ENCODE results near the gene TNFSF9.

Gene TNFSF9

DNA sequence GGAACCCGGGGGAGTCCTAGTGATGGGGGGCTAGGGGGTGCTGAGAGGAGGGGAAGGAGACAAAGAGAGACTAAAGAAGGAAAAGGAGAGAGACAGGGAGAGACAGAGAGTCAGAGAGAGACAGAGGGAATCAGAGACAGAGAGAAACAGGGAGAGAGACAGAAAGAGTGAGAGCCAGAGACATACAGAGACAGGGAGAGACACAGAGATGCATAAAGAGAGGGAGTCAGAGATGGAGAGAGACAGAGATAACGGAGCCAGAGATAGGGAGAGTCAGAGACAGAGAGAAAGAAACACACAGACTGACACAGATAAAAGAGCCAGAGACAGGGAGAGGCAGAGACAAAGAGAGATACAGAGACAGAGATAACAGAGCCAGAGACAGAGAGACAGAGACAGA is 1.5 kb upstream of the TNFSF9 start:
- Mint-ChIP-seq H3K36me3 (ENCODE audit: low read depth) (no peaks in the 10 kb centered on the region), H3K27me3 (ENCODE audit: low read depth, poor library complexity) (peaks cover 70% of the 10 kb centered on the region), H3K4me3 (peak overlapping the region; percentile 87), H3K4me1 (peaks cover 41% of the 10 kb centered on the region), H3K9me3 (peaks cover 10% of the 10 kb centered on the region), H3K27ac (no peak overlapping the region)
- TF ChIP-seq, protein P1, sequence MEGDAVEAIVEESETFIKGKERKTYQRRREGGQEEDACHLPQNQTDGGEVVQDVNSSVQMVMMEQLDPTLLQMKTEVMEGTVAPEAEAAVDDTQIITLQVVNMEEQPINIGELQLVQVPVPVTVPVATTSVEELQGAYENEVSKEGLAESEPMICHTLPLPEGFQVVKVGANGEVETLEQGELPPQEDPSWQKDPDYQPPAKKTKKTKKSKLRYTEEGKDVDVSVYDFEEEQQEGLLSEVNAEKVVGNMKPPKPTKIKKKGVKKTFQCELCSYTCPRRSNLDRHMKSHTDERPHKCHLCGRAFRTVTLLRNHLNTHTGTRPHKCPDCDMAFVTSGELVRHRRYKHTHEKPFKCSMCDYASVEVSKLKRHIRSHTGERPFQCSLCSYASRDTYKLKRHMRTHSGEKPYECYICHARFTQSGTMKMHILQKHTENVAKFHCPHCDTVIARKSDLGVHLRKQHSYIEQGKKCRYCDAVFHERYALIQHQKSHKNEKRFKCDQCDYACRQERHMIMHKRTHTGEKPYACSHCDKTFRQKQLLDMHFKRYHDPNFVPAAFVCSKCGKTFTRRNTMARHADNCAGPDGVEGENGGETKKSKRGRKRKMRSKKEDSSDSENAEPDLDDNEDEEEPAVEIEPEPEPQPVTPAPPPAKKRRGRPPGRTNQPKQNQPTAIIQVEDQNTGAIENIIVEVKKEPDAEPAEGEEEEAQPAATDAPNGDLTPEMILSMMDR (IDR thresholded peaks at IDR 0.05): no peak
- no peak for DNase-seq

DNA sequence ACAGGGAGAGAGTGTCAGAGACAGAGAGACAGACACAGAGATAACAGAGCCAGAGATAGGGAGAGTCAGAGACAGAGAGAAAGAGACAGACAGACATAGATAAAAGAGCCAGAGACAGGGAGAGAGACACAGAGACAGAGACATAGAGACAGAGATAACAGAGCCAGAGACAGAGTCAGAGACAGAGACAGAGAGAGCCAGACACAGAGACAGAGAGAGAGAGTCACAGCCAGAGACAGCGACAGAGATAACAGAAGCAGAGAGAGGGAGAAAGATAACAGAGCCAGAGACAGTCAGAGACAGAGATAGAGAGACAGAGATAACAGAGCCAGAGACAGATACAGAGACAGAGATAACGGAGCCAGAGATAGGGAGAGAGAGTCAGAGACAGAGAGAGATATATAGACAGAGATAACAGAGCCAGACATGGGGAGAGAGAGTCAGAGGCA is 865 bp upstream of the TNFSF9 start:
- Mint-ChIP-seq H3K9me3 (peaks cover 10% of the 10 kb centered on the region), H3K27me3 (ENCODE audit: low read depth, poor library complexity) (peaks cover 76% of the 10 kb centered on the region), H3K36me3 (ENCODE audit: low read depth) (no peaks in the 10 kb centered on the region), H3K4me3 (peak overlapping the region; percentile 87), H3K4me1 (peaks cover 43% of the 10 kb centered on the region), H3K27ac (no peak overlapping the region)
- TF ChIP-seq, protein P1 (IDR thresholded peaks at IDR 0.05): no peak
- DNase-seq: no peak

DNA sequence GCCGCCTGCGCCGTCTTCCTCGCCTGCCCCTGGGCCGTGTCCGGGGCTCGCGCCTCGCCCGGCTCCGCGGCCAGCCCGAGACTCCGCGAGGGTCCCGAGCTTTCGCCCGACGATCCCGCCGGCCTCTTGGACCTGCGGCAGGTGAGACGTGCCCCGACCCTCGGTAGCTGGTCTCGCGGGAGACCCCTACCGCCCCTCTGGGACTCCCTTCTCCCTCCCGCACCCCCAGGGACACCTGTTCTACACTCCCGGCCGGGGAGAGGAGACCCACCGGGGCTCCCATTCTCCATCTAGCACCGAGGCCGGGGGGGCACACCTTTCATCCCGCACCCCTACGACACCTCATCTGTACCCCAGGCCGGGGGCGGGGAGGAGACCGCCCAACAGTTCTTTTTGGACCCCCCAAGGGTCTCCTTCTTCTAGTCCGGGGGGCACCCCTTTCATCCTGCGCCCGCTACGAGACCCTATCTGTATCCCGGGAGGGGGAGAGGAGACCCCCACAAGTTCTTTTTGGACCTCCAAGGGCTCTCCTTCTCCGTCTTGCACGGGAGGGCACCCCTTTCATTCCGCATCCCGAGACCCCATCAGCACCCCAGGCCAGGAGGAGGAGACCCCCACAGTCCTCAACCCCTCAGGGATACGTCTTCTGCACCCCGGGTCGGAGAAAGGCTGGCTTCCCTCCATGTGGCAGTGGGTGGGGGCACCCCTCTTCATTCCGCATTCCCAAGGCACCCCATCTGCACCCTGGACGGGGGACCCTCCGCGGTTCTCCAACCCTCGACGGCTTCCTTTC is 533 bp downstream of the TNFSF9 start:
- H3K4me1 Mint-ChIP-seq: peaks cover 43% of the 10 kb centered on the region
- peak overlapping the region; percentile 69 for H3K4me3 Mint-ChIP-seq
- DNase-seq: no peak
- H3K36me3 Mint-ChIP-seq (ENCODE audit: low read depth): no peaks in the 10 kb centered on the region
- H3K27ac Mint-ChIP-seq: no peak overlapping the region
- TF ChIP-seq, protein P1 (IDR thresholded peaks at IDR 0.05): no peak
- peaks cover 90% of the 10 kb centered on the region for H3K27me3 Mint-ChIP-seq (ENCODE audit: low read depth, poor library complexity)
- peaks cover 20% of the 10 kb centered on the region for H3K9me3 Mint-ChIP-seq

DNA sequence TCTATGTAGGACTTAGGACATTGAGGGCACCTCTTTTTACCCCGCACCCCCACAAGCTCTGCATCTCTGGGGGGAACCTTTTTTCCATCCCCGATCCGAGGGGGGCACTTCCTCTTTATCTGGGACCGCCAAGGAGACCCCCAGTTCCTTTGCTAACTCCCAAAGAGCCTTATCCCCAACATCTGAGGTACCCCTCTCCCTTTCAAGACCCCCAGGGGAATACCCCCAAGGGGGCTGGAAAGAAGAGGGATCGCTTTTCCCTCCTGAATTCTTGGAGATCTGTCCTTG is 1.1 kb downstream of the TNFSF9 start:
- TF ChIP-seq, protein P1 (IDR thresholded peaks at IDR 0.05): no peak
- Mint-ChIP-seq H3K27me3 (ENCODE audit: low read depth, poor library complexity) (peaks cover 94% of the 10 kb centered on the region), H3K27ac (no peak overlapping the region)

DNA sequence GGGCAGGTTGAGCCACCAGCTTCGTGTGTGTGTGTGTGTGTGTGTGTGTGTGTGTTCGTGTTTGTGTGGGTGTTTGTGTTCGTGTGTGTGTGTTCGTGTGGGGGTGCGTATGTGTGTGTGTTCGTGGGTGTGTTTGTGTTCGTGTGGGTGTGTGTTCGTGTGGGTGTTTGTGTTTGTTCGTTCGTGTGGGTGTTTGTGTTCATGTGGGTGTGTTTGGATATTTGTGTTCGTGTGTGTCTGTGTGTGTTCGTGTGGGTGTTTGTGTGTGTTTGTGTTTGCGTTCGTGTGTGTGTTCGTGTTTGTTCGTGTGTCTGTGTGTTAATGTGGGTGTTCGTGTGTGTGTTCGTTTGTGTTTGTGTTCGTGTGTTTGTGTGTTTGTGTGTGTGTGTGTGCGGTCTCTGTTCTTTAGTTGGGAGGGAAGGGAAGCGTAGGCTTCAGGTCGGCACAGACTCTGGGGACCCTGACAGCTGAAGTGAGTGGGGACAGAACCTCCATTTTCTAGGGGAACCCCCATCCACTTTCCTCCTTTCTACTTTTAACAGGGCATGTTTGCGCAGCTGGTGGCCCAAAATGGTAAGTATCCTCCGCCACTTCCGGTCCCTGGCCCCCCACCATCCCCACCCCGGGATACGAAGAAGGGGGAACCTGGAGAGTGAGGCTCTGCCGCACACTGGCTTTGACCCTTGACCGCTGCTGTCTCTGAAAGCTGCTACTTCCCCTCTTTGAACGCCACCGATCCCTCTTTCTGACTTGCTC is 1.6 kb downstream of the TNFSF9 start:
- TF ChIP-seq, protein P1 (IDR thresholded peaks at IDR 0.05): no peak
- DNase-seq: no peak
- Mint-ChIP-seq H3K36me3 (ENCODE audit: low read depth) (no peaks in the 10 kb centered on the region), H3K4me1 (peaks cover 43% of the 10 kb centered on the region), H3K27me3 (ENCODE audit: low read depth, poor library complexity) (peaks cover 90% of the 10 kb centered on the region), H3K9me3 (peaks cover 30% of the 10 kb centered on the region), H3K4me3 (peak overlapping the region; percentile 72), H3K27ac (peak overlapping the region; percentile 0)

More for the DNA sequence above, 1.1 kb downstream of the TNFSF9 start:
- Mint-ChIP-seq H3K4me1 (peaks cover 43% of the 10 kb centered on the region), H3K36me3 (ENCODE audit: low read depth) (no peaks in the 10 kb centered on the region), H3K9me3 (peaks cover 25% of the 10 kb centered on the region), H3K4me3 (peak overlapping the region; percentile 69)
- no peak for DNase-seq
